ENCODE measurements around the gene CCDC171.
"Not testable (repeated sequence)": the region's sequence is repeated elsewhere in the genome, so short reads cannot be mapped to it uniquely, and the experiment has no call there.

Gene CCDC171

DNA sequence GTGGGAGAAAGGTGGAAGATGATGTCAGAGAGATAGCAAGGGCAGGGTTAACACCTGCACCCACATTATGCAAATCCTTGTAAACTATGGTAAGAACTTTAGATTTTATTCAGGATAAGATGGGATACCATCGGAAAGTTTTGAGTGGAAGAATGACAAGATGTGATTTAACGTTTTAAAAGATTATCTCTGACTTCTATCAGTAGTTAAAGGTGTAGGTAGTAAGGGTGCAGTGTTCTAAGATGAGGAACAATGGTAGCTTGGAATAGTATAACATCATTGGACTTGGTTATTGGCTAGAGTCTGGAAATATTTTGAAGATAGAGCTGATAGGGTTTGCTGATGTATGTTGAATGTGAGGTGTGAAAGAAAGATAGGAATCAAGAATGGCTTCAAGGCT is 211.3 kb downstream of the CCDC171 start:
- DNase-seq: no peak

- no peak for DNase-seq
Observed at GRCh38 chr9:15769547-15769946, 216.7 kb downstream of the CCDC171 start.

DNA sequence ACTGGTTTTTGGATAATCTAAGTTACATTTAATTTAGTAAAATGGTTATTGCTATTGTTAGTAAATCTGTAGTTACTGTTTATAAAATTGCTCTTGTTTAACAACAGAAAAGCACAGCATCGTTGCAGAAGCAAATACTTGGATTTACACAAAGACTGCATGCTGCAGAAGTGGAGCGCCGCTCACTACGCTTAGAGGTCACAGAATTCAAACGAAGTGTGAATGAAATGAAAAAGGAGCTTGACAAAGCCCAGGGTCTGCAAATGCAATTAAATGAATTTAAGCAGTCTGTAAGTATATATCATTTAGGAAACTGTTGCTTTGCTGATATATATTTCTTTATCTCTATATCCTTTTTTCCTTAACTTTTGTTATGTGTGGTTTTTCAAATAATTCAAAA is 226.0 kb downstream of the CCDC171 start:
- DNase-seq: no peak

DNA sequence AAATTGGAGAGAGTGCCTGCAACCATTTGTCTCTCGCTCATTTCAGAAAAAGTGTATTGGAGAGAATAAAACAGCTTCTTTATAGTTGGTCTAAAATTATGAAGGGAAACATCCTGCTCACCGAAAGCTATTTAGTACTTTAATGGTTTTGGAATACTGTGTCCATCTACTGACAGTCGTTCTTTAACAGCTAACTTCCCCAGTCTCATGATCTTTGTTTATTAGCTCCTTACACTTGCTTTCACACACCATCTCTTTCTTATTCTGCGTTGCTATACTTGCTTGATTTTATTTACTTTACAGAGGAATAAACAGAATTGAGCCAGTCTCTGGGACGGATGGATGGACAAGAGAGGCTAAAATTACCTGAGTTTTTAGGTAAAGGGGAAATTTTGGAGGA is 229.3 kb downstream of the CCDC171 start:
- no peak for DNase-seq

- DNase-seq: no peak
Observed at GRCh38 chr9:15785584-15785983, 232.7 kb downstream of the CCDC171 start.

GRCh38 chr9:15786616-15787015 is 233.8 kb downstream of the CCDC171 start:
- no peak for DNase-seq

DNA sequence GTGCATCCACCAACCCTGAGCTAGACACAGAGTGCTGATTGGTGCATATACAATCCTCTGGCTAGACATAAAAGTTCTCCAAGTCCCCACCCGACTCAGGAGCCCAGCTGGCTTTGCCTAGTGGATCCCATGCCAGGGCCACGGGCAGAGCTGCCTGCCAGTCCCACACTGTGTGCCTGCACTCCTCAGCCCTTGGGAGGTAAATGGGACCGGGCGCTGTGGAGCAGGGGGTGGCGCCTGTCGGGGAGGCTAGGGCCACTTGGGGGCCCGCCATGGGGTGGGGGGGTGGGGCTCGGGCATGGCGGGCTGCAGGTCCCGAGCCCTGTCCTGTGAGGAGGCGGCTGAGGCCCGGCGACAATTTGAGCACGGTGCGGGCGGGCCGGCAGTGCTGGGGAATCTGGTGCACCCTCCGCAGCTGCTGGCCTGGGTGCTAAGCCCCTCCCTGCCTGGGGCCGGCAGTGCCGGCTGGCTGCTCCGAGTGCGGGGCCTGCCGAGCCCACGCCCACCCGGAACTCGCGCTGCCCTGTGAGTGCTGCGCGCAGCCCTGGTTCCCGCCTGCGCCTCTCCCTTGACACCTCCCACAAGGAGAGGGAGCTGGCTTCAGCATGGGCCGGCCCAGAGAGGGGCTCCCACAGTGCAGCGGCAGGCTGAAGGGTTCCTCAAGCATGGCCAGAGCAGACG is 257.5 kb downstream of the CCDC171 start:
- DNase-seq: not testable (repeated sequence)

GRCh38 chr9:15813076-15813475 is 260.2 kb downstream of the CCDC171 start:
- no peak for DNase-seq

GRCh38 chr9:15824310-15824709 is 271.5 kb downstream of the CCDC171 start:
- peak in 1 of 2 experiments; percentile 3 for DNase-seq

DNA sequence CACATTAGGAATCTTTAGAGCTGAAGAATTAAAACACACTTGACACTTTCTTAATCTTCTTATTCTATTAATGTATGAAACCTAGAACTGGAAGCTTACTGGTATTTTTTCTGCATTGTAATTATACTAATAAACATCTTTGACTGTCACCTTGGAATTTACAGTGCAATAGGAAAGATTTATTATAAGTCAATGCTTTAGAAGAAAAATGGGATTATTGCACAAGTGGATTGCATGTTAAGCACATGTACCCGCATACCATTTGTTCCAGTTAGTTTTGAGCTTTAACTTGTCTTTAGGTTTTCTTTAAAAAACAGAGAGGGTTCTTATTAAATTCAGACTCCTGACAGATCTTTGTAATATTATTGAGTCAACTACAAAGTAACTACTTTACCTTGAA is 278.5 kb downstream of the CCDC171 start:
- DNase-seq: no peak

GRCh38 chr9:15834541-15834940 is 281.7 kb downstream of the CCDC171 start:
- DNase-seq: no peak

GRCh38 chr9:15837079-15837679 is 284.3 kb downstream of the CCDC171 start:
- DNase-seq: peak in 1 of 2 experiments; percentile 54

GRCh38 chr9:15842051-15842450 is 289.2 kb downstream of the CCDC171 start:
- no peak for DNase-seq

DNA sequence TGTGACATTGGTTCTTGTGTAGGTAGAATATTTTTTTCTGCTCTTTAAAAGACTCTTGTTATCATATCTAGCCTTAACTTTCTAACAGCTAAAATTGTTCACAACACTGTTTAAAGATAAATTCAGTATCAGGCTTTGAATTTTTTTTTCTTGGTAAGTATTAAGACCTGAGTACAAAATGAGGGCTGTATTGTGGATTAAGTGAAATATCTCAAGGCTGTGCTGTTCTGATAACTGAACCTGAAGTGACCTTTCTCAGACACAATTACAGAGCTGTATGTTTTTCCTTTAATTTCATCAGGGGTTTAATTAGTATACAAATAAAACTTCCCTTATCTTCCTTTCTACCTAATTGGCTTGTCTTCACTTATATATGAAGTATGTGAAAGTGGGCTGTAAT is 290.5 kb downstream of the CCDC171 start:
- DNase-seq: no peak

GRCh38 chr9:15843931-15844330 is 291.1 kb downstream of the CCDC171 start:
- DNase-seq: no peak

DNA sequence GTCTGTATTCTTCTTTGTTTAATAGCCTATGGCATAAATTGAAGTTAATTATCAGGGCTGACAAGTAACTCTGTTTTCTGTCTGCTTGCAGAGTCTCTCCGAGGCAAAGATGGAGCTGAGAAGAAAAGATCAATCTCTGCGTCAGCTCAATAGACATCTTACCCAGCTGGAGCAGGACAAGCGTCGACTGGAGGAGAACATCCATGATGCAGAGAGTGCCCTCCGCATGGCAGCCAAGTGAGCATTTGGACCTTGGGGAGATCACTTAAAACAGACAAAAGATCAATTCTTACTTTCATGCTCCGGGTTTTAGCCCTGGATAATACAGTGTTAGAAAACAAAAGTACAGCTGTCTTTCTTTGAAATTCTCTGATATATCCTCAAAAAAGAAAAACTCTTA is 293.8 kb downstream of the CCDC171 start:
- DNase-seq: no peak

- no peak for DNase-seq
Observed at GRCh38 chr9:15849871-15850270, 297.0 kb downstream of the CCDC171 start.

GRCh38 chr9:15851766-15852165 is 298.9 kb downstream of the CCDC171 start:
- no peak for DNase-seq

- no peak for DNase-seq
Observed at GRCh38 chr9:15856591-15856990, 303.7 kb downstream of the CCDC171 start.

DNA sequence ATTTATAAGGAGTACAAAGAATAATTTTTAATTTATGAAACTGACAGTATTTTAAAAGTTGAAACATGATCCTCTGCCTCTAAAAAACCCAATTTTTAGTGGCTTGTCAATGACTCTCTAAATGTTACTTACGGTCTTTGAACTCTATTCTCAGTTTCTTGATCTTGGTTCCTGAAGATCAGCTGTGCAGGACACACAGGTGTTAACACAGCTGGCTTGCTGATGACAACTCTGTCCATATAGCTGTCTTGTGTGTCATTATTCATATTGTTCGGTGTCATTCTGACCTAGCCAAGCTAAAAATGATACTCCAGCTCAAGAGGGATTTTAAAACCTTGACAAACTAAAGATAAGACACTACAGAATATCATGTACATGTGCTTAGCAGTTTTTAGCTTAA is 314.5 kb downstream of the CCDC171 start:
- no peak for DNase-seq

DNA sequence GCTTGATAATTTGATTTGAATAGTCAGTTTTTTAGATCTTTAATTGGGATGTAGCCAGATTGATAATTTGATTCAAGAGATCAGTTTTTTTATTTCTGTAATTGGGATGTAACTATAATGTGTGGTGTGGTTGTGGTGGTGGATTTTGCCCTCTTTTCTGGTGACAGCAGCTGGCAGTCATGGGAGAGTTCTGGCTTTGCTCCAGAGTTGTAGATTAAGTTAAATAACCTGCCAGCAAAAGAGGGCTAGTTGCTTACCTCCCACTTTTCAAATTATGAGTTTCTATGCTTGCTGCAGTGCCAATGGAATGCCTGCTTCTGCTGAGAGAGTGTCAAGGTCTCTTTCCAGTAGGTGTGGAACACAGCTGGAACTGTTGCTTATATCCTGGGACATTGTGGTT is 315.1 kb downstream of the CCDC171 start:
- DNase-seq: no peak

- peak in 1 of 2 experiments; percentile 5 for DNase-seq
Observed at GRCh38 chr9:15873573-15874177, 320.8 kb downstream of the CCDC171 start.

- DNase-seq: no peak
Observed at GRCh38 chr9:15882328-15882727, 329.5 kb downstream of the CCDC171 start.

GRCh38 chr9:15882883-15883282 is 330.0 kb downstream of the CCDC171 start:
- DNase-seq: no peak

- no peak for DNase-seq
Observed at GRCh38 chr9:15885464-15885863, 332.6 kb downstream of the CCDC171 start.

All from SW 1271 (cell line).